WTC11 (cell line): ENCODE results near the gene MAT2A. TPM values are rescaled to one million over a fixed set of nuclear protein-coding genes. Genes with fewer than 3 reads are reported as not detected.

ENCODE experiments used
- ATAC-seq: fragments of 200-7000 bp; cut with Tn5 transposase; 2 replicates; pipeline ENCODE4 v1.10.0; 2021; ENCODE audit warnings: mild to moderate bottlenecking, moderate library complexity
- CTCF ChIA-PET: fragments of 300-600 bp; sonication (Branson Sonifier 250); formaldehyde crosslinking; loops from one replicate; lab custom pipeline; 2021; ENCODE audit warnings: antibody characterized with exemption; lab: Charles Lee
- POLR2A ChIA-PET: fragments of 350-600 bp; sonication (Branson Sonifier 250); formaldehyde crosslinking; loops from one replicate; lab custom pipeline; 2021; ENCODE audit warnings: antibody characterized with exemption; lab: Charles Lee
- DNase-seq: peaks from one replicate; pipeline ENCODE4 v3.0.0; 2021; ENCODE audit warnings: low spot score
- H3K27ac Mint-ChIP-seq: 2 replicates; pipeline ENCODE4 v1.8.0; 2021; ENCODE audit warnings: mixed read lengths
- H3K27me3 Mint-ChIP-seq: 2 replicates; pipeline ENCODE4 v1.8.0; 2021; ENCODE audit warnings: low read depth, mild to moderate bottlenecking, moderate library complexity, mixed read lengths
- H3K36me3 Mint-ChIP-seq: 2 replicates; pipeline ENCODE4 v1.8.0; 2021; ENCODE audit warnings: mixed read lengths
- H3K4me1 Mint-ChIP-seq: 2 replicates; pipeline ENCODE4 v1.8.0; 2022; ENCODE audit warnings: mixed read lengths
- H3K4me3 Mint-ChIP-seq: 2 replicates; pipeline ENCODE4 v1.8.0; 2021; ENCODE audit warnings: mild to moderate bottlenecking, moderate library complexity, mixed read lengths
- H3K9me3 Mint-ChIP-seq: 2 replicates; pipeline ENCODE4 v1.8.0; 2021; ENCODE audit warnings: mixed read lengths
- AR ChIP-seq: fragments of 250-450 bp; sonication (Bioruptor Pico); IDR thresholded peaks from 2 replicates; pipeline ENCODE4 v1.9.0; 2021; ENCODE audit warnings: mild to moderate bottlenecking
- CREB1 ChIP-seq: sonication (generic); formaldehyde crosslinking; IDR thresholded peaks from 2 replicates; pipeline ENCODE4 v1.8.0; 2023; ENCODE audit warnings: mild to moderate bottlenecking, missing genetic modification reagents
- E2F4 ChIP-seq: sonication (generic); formaldehyde crosslinking; IDR thresholded peaks from 2 replicates; pipeline ENCODE4 v1.8.1; 2022; ENCODE audit warnings: low read depth, mild to moderate bottlenecking, moderate library complexity, missing genetic modification reagents, borderline replicate concordance
- FOXJ3 ChIP-seq: sonication (generic); formaldehyde crosslinking; IDR thresholded peaks from 2 replicates; pipeline ENCODE4 v1.9.0; 2021; ENCODE audit warnings: missing genetic modification reagents, mild to moderate bottlenecking, borderline replicate concordance
- FOXP1 ChIP-seq: sonication (generic); formaldehyde crosslinking; IDR thresholded peaks from 2 replicates; pipeline ENCODE4 v1.8.0; 2022; ENCODE audit warnings: missing genetic modification reagents, mild to moderate bottlenecking, moderate library complexity, borderline replicate concordance
- JUN ChIP-seq: sonication (generic); formaldehyde crosslinking; IDR thresholded peaks from 2 replicates; pipeline ENCODE4 v1.8.0; 2023; ENCODE audit warnings: mild to moderate bottlenecking, missing genetic modification reagents
- PRRX2 ChIP-seq: fragments of 250-450 bp; sonication (Bioruptor Pico); IDR thresholded peaks from 2 replicates; pipeline ENCODE4 v1.8.0; 2021; ENCODE audit warnings: mild to moderate bottlenecking
- RORB ChIP-seq: fragments of 250-450 bp; sonication (Bioruptor Pico); IDR thresholded peaks from 2 replicates; pipeline ENCODE4 v1.9.0; 2021; ENCODE audit warnings: mild to moderate bottlenecking
- SMAD4 ChIP-seq: sonication (generic); formaldehyde crosslinking; IDR thresholded peaks from 2 replicates; pipeline ENCODE4 v1.8.0; 2022; ENCODE audit warnings: mild to moderate bottlenecking, missing genetic modification reagents
- SOX15 ChIP-seq: fragments of 250-450 bp; sonication (Bioruptor Pico); IDR thresholded peaks from 2 replicates; pipeline ENCODE4 v1.9.0; 2021; ENCODE audit warnings: mild to moderate bottlenecking
- ZNF281 ChIP-seq: sonication (generic); formaldehyde crosslinking; IDR thresholded peaks from 2 replicates; pipeline ENCODE4 v1.8.0; 2023; ENCODE audit warnings: mild to moderate bottlenecking, missing genetic modification reagents
- ZNF425 ChIP-seq: fragments of 250-450 bp; sonication (Bioruptor Pico); conservative IDR thresholded peaks from 2 replicates; pipeline ENCODE4 v1.9.0; 2021; ENCODE audit warnings: mild to moderate bottlenecking
- ZNF532 ChIP-seq: fragments of 250-450 bp; sonication (Bioruptor Pico); IDR thresholded peaks from 2 replicates; pipeline ENCODE4 v1.9.0; 2021; ENCODE audit warnings: mild to moderate bottlenecking, borderline replicate concordance
- total RNA-seq: library from RNA; stranded (reverse); gene quantifications from 3 replicates; pipeline ENCODE4 v1.2.3, GENCODE V29; 2021
- TF ChIP-seq, protein P1 (sequence below): sonication (generic); formaldehyde crosslinking; IDR thresholded peaks from 2 replicates; pipeline ENCODE4 v1.8.1; 2023; ENCODE audit warnings: mild to moderate bottlenecking, missing genetic modification reagents, moderate library complexity
- TF ChIP-seq, protein P2 (sequence below): sonication (generic); formaldehyde crosslinking; IDR thresholded peaks from 2 replicates; pipeline ENCODE4 v1.8.0; 2022; ENCODE audit warnings: mild to moderate bottlenecking, missing genetic modification reagents

MAT2A gene
- total RNA-seq, 1 experiment from 2014 or later = 222 TPM

DNA sequence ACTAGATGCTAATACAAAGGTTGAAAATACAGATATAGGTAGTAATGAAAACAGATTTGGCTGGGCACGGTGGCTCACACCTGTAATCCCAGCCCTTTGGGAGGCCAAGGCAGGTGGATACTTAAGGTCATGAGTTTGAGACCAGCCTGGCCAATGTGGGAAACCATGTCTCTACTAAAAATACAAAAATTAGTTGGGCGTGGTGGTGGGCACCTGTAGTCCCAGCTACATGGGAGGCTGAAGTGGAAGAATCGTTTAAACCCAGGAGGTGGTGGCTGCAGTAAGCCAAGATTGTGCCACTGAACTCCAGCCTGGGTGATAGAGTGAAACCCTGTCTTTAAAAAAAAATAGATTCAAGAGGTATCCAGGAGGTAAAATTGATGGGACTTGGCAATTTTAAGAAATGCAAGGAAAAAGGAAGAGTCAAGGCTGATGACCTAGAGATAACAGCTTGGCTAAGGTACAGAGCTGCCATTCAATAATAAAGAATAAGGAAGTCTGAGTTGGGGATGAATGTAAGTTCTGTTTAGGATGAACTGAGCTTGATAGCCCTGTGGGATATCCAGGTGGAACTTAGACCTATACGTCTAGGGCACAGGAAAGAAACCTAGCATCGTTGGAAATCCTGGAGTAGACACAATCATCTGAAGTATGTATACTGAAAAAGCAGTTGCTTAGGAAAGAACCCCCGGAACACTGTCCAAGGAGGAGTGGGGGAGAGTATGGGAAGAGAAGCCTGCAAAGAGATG lies 9.1 kb downstream of the MAT2A start:
- no peaks in the 10 kb centered on the region for H3K9me3 Mint-ChIP-seq
- H3K4me1 Mint-ChIP-seq = peaks cover 21% of the 10 kb centered on the region
- H3K36me3 Mint-ChIP-seq = peaks cover 56% of the 10 kb centered on the region
- H3K27me3 Mint-ChIP-seq = no peaks in the 10 kb centered on the region
- CTCF ChIA-PET = interaction anchor here (1.0 to 3.8 kb wide), 2 partner anchors 9 to 128 kb away, joined by 4 to 24 read pairs; partner anchors contain the start of genes MAT2A and SH2D6
- no peak for DNase-seq
- TF ChIP-seq ZNF532 (CRISPR knock-in tag) (no peak), JUN (CRISPR knock-in tag) (no peak), PRRX2 (CRISPR knock-in tag) (peak; percentile 49; the same call in 1 of the 2 replicates), E2F4 (CRISPR knock-in tag) (no peak), RORB (no peak), FOXJ3 (CRISPR knock-in tag) (no peak), ZNF425 (CRISPR knock-in tag) (0 out of 2 replicates have a peak, but pooled peaks have one; percentile 68)
- TF ChIP-seq, protein P1, sequence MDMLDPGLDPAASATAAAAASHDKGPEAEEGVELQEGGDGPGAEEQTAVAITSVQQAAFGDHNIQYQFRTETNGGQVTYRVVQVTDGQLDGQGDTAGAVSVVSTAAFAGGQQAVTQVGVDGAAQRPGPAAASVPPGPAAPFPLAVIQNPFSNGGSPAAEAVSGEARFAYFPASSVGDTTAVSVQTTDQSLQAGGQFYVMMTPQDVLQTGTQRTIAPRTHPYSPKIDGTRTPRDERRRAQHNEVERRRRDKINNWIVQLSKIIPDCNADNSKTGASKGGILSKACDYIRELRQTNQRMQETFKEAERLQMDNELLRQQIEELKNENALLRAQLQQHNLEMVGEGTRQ = no peak
- TF ChIP-seq, all 79 proteins: peak for 2
- POLR2A ChIA-PET = interaction anchor here (1.4 to 2.2 kb wide), 2 partner anchors 9 to 13 kb away, joined by 5 to 14 read pairs; partner anchors contain the start of genes GGCX and MAT2A
- no peak for ATAC-seq
- Mint-ChIP-seq H3K27ac (no peak overlapping the region; the same call in 1 of the 2 replicates), H3K4me3 (no peak overlapping the region)

- H3K36me3 Mint-ChIP-seq = peaks cover 51% of the 10 kb centered on the region
- no peaks in the 10 kb centered on the region for H3K9me3 Mint-ChIP-seq
- ChIA-PET POLR2A (interaction anchor here (1.4 to 2.2 kb wide), 2 partner anchors 10 to 13 kb away, joined by 5 to 14 read pairs; partner anchors contain the start of genes GGCX and MAT2A), CTCF (interaction anchor here (1.0 to 3.8 kb wide), 2 partner anchors 10 to 128 kb away, joined by 4 to 24 read pairs; partner anchors contain the start of genes MAT2A and SH2D6)
- no peaks in the 10 kb centered on the region for H3K27me3 Mint-ChIP-seq
- DNase-seq (no peak), ATAC-seq (no peak)
- peaks cover 15% of the 10 kb centered on the region for H3K4me1 Mint-ChIP-seq
- H3K4me3 Mint-ChIP-seq = no peak overlapping the region
- no peak overlapping the region for H3K27ac Mint-ChIP-seq
- no peak for TF ChIP-seq SOX15 (CRISPR knock-in tag)
- TF ChIP-seq AR (CRISPR knock-in tag) = no peak
- no peak for TF ChIP-seq ZNF281 (CRISPR knock-in tag)
- TF ChIP-seq, protein P2, sequence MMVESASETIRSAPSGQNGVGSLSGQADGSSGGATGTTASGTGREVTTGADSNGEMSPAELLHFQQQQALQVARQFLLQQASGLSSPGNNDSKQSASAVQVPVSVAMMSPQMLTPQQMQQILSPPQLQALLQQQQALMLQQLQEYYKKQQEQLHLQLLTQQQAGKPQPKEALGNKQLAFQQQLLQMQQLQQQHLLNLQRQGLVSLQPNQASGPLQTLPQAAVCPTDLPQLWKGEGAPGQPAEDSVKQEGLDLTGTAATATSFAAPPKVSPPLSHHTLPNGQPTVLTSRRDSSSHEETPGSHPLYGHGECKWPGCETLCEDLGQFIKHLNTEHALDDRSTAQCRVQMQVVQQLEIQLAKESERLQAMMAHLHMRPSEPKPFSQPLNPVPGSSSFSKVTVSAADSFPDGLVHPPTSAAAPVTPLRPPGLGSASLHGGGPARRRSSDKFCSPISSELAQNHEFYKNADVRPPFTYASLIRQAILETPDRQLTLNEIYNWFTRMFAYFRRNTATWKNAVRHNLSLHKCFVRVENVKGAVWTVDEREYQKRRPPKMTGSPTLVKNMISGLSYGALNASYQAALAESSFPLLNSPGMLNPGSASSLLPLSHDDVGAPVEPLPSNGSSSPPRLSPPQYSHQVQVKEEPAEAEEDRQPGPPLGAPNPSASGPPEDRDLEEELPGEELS (CRISPR knock-in tag) = no peak
- no peak for TF ChIP-seq CREB1
- TF ChIP-seq FOXP1 (CRISPR knock-in tag) = no peak
- no peak for TF ChIP-seq SMAD4 (CRISPR knock-in tag)
Measured at GRCh38 chr2:85548608-85548900, 9.6 kb downstream of the MAT2A start.
